ENCODE results near the gene ITGA4. TPM values are rescaled to one million over a fixed set of nuclear protein-coding genes. Genes with fewer than 3 reads are reported as not detected.

ITGA4 gene
- total and polyA plus RNA-seq, 9 donors: 1.0 to 7.2 (median 2.1) TPM

- Histone ChIP-seq H3K4me1 (ENCODE audit: insufficient read depth) (no peaks in the 10 kb centered on the region), H3K27ac (no peak overlapping the region), H3K9me3 (no peaks in the 10 kb centered on the region), H3K27me3 (no peaks in the 10 kb centered on the region), H3K4me3 (no peak overlapping the region), H3K36me3 (no peaks in the 10 kb centered on the region)
- no peak for DNase-seq
- 92 to 93% (median 92%) methylated on average over 2 of the region's 2 CpGs for WGBS, 3 donors
- TF ChIP-seq EP300 (IDR thresholded peaks at IDR 0.05) (no peak), POLR2A (IDR thresholded peaks at IDR 0.05) (no peak), CTCF (IDR thresholded peaks at IDR 0.05) (no peak)
- intact Hi-C loops (cut with DNase I): no loop called here
Observed at GRCh38 chr2:181542170-181542569, 85.0 kb downstream of the ITGA4 start.

- DNase-seq: no peak
- Histone ChIP-seq H3K4me3 (no peak overlapping the region), H3K36me3 (no peaks in the 10 kb centered on the region), H3K4me1 (ENCODE audit: insufficient read depth) (no peaks in the 10 kb centered on the region), H3K27me3 (no peaks in the 10 kb centered on the region), H3K27ac (no peak overlapping the region), H3K9me3 (no peaks in the 10 kb centered on the region)
- TF ChIP-seq POLR2A (IDR thresholded peaks at IDR 0.05) (no peak), EP300 (IDR thresholded peaks at IDR 0.05) (no peak), CTCF (IDR thresholded peaks at IDR 0.05) (no peak)
- WGBS, 3 donors: 57 to 67% (median 60%) methylated on average over 3 of the region's 3 CpGs
- intact Hi-C loops (cut with DNase I): no loop called here
Observed at GRCh38 chr2:181546086-181546485, 88.9 kb downstream of the ITGA4 start.

GRCh38 chr2:181552808-181553207, 95.6 kb downstream of the ITGA4 start:
- H3K36me3 ChIP-seq: no peaks in the 10 kb centered on the region
- H3K4me3 ChIP-seq: no peak overlapping the region
- no peaks in the 10 kb centered on the region for H3K27me3 ChIP-seq
- intact Hi-C loops (cut with DNase I): no loop called here
- TF ChIP-seq CTCF (IDR thresholded peaks at IDR 0.05) (no peak), POLR2A (IDR thresholded peaks at IDR 0.05) (no peak), EP300 (IDR thresholded peaks at IDR 0.05) (no peak)
- H3K4me1 ChIP-seq (ENCODE audit: insufficient read depth): no peaks in the 10 kb centered on the region
- DNase-seq: no peak
- no peak overlapping the region for H3K27ac ChIP-seq
- WGBS, 3 donors: 50 to 55% (median 53%) methylated on average over 1 of the region's 1 CpG
- no peaks in the 10 kb centered on the region for H3K9me3 ChIP-seq

- no peaks in the 10 kb centered on the region for H3K9me3 ChIP-seq
- H3K4me1 ChIP-seq (ENCODE audit: insufficient read depth): no peaks in the 10 kb centered on the region
- no peak overlapping the region for H3K4me3 ChIP-seq
- H3K27ac ChIP-seq: no peak overlapping the region
- no peaks in the 10 kb centered on the region for H3K27me3 ChIP-seq
- intact Hi-C loops (cut with DNase I): no loop called here
- no peak for TF ChIP-seq EP300 (IDR thresholded peaks at IDR 0.05)
- no peak for TF ChIP-seq CTCF (IDR thresholded peaks at IDR 0.05)
- no peak for TF ChIP-seq POLR2A (IDR thresholded peaks at IDR 0.05)
- 92 to 96% (median 93%) methylated on average over 2 of the region's 2 CpGs for WGBS, 3 donors
- H3K36me3 ChIP-seq: no peaks in the 10 kb centered on the region
- no peak for DNase-seq
Observed at GRCh38 chr2:181553244-181553643, 96.1 kb downstream of the ITGA4 start.

Measured in ovary (tissue), 9 donors.